ENCODE data around the gene ANGPTL5. TPM values are rescaled to one million over a fixed set of nuclear protein-coding genes. Genes with fewer than 3 reads are reported as not detected.
"Not testable (repeated sequence)": the region's sequence is repeated elsewhere in the genome, so short reads cannot be mapped to it uniquely, and the experiment has no call there.

ANGPTL5 gene
- not detected in 2 replicates for total RNA-seq (2014; rRNA removed; shearing (Covaris generic))

- in situ Hi-C loops (cut with HindIII; ENCODE audit: low sequenced_read_pairs): no loop called here
- DNase-seq (ENCODE audit: low spot score): no peak
Observed at GRCh38 chr11:101916422-101916821, at the start of gene ANGPTL5. Gene ANGPTL5 (minus strand): TSS chr11:101916522. CDS start chr11:101907909, 8,613 bp downstream.

GRCh38 chr11:101964200-101964599, 47.9 kb upstream of the ANGPTL5 start:
- in situ Hi-C loops (cut with HindIII; ENCODE audit: low sequenced_read_pairs); DNase-seq (ENCODE audit: low spot score): not testable (repeated sequence)

- in situ Hi-C loops (cut with HindIII; ENCODE audit: low sequenced_read_pairs): no loop called here
- DNase-seq (ENCODE audit: low spot score): no peak
Observed at GRCh38 chr11:101960231-101960630, 43.9 kb upstream of the ANGPTL5 start.

- no peak for DNase-seq (ENCODE audit: low spot score)
- in situ Hi-C loops (cut with HindIII; ENCODE audit: low sequenced_read_pairs): no loop called here
Observed at GRCh38 chr11:101955701-101956100, 39.4 kb upstream of the ANGPTL5 start.

- in situ Hi-C loops (cut with HindIII; ENCODE audit: low sequenced_read_pairs): no loop called here
- no peak for DNase-seq (ENCODE audit: low spot score)
Observed at GRCh38 chr11:101955278-101955677, 39.0 kb upstream of the ANGPTL5 start.

- no peak for DNase-seq (ENCODE audit: low spot score)
- in situ Hi-C loops (cut with HindIII; ENCODE audit: low sequenced_read_pairs): no loop called here
Observed at GRCh38 chr11:101949680-101950220, 33.4 kb upstream of the ANGPTL5 start.

- no peak for DNase-seq (ENCODE audit: low spot score)
- in situ Hi-C loops (cut with HindIII; ENCODE audit: low sequenced_read_pairs): no loop called here
Observed at GRCh38 chr11:101945448-101945847, 29.1 kb upstream of the ANGPTL5 start.

- DNase-seq (ENCODE audit: low spot score): no peak
- in situ Hi-C loops (cut with HindIII; ENCODE audit: low sequenced_read_pairs): no loop called here
Observed at GRCh38 chr11:101944923-101945322, 28.6 kb upstream of the ANGPTL5 start.

- in situ Hi-C loops (cut with HindIII; ENCODE audit: low sequenced_read_pairs): no loop called here
- no peak for DNase-seq (ENCODE audit: low spot score)
Observed at GRCh38 chr11:101940901-101941520, 24.7 kb upstream of the ANGPTL5 start.

- in situ Hi-C loops (cut with HindIII; ENCODE audit: low sequenced_read_pairs): no loop called here
- DNase-seq (ENCODE audit: low spot score): no peak
Observed at GRCh38 chr11:101931692-101932091, 15.4 kb upstream of the ANGPTL5 start.

GRCh38 chr11:101929294-101929915, 13.1 kb upstream of the ANGPTL5 start:
- in situ Hi-C loops (cut with HindIII; ENCODE audit: low sequenced_read_pairs): no loop called here
- no peak for DNase-seq (ENCODE audit: low spot score)

- in situ Hi-C loops (cut with HindIII; ENCODE audit: low sequenced_read_pairs): no loop called here
- DNase-seq (ENCODE audit: low spot score): no peak
Observed at GRCh38 chr11:101923554-101923953, 7.2 kb upstream of the ANGPTL5 start.

- in situ Hi-C loops (cut with HindIII; ENCODE audit: low sequenced_read_pairs): no loop called here
- DNase-seq (ENCODE audit: low spot score): no peak
Observed at GRCh38 chr11:101920992-101921391, 4.7 kb upstream of the ANGPTL5 start.

- DNase-seq (ENCODE audit: low spot score): peak; percentile 14
- in situ Hi-C loops (cut with HindIII; ENCODE audit: low sequenced_read_pairs): no loop called here
Observed at GRCh38 chr11:101917226-101917625, 904 bp upstream of the ANGPTL5 start.

GRCh38 chr11:101915791-101916291, 481 bp downstream of the ANGPTL5 start:
- in situ Hi-C loops (cut with HindIII; ENCODE audit: low sequenced_read_pairs): no loop called here
- peak; percentile 75 for DNase-seq (ENCODE audit: low spot score)

GRCh38 chr11:101914738-101915426, 1.4 kb downstream of the ANGPTL5 start, which contains the start of gene CEP126:
Gene CEP126 (plus strand): TSS chr11:101915010. CDS start chr11:101915285, 275 bp downstream.
- in situ Hi-C loops (cut with HindIII; ENCODE audit: low sequenced_read_pairs): no loop called here
- peak; percentile 96 for DNase-seq (ENCODE audit: low spot score)

GRCh38 chr11:101914341-101914737, 2.0 kb downstream of the ANGPTL5 start:
- peak; percentile 76 for DNase-seq (ENCODE audit: low spot score)
- in situ Hi-C loops (cut with HindIII; ENCODE audit: low sequenced_read_pairs): no loop called here

- in situ Hi-C loops (cut with HindIII; ENCODE audit: low sequenced_read_pairs): no loop called here
- DNase-seq (ENCODE audit: low spot score): peak; percentile 81
Observed at GRCh38 chr11:101913656-101914055, 2.7 kb downstream of the ANGPTL5 start.

- DNase-seq (ENCODE audit: low spot score): no peak
- in situ Hi-C loops (cut with HindIII; ENCODE audit: low sequenced_read_pairs): no loop called here
Observed at GRCh38 chr11:101912823-101913284, 3.5 kb downstream of the ANGPTL5 start.

- in situ Hi-C loops (cut with HindIII; ENCODE audit: low sequenced_read_pairs): no loop called here
- DNase-seq (ENCODE audit: low spot score): no peak
Observed at GRCh38 chr11:101909087-101909486, 7.2 kb downstream of the ANGPTL5 start.
